MCF 10A (cell line): ENCODE measurements around the gene MAST1. TPM values are rescaled to one million over a fixed set of nuclear protein-coding genes. Genes with fewer than 3 reads are reported as not detected.
A peak's percentile ranks its signal among the peaks of the same experiment; 100 is the strongest.

Experiments
- BruUV-seq: library from RNA; stranded (reverse); fragments of 400-500 nt; replicated peaks from 2 replicates; lab custom pipeline; 2021; lab: Mats Ljungman, UMichigan
- CTCF ChIA-PET: fragments of 300-600 bp; sonication (Branson Sonifier 250); formaldehyde crosslinking; extraction: SDS; loops from one replicate; lab custom pipeline; 2021; ENCODE audit warnings: antibody characterized with exemption, inconsistent platforms; lab: Yijun Ruan, JAX
- POLR2A ChIA-PET: fragments of 300-600, 350-650 bp; sonication (Branson Sonifier 250); formaldehyde crosslinking; extraction: SDS; loops from one replicate; lab custom pipeline; 2020; ENCODE audit warnings: antibody characterized with exemption, inconsistent platforms; lab: Yijun Ruan, JAX
- DNase-seq: peaks from one replicate; pipeline ENCODE4 v3.0.0-alpha.2; 2018; ENCODE audit not compliant: unreplicated experiment
- H3K27ac Mint-ChIP-seq: one replicate; pipeline ENCODE4 v1.8.0; 2022; ENCODE audit warnings: mild to moderate bottlenecking, low read depth, mixed read lengths; ENCODE audit not compliant: unreplicated experiment
- H3K27me3 Mint-ChIP-seq: one replicate; pipeline ENCODE4 v1.8.0; 2022; ENCODE audit warnings: mixed read lengths; ENCODE audit not compliant: insufficient read depth, unreplicated experiment
- H3K36me3 Mint-ChIP-seq: one replicate; pipeline ENCODE4 v1.8.0; 2022; ENCODE audit warnings: mild to moderate bottlenecking, moderate library complexity, mixed read lengths; ENCODE audit not compliant: insufficient read depth, unreplicated experiment
- H3K4me1 Mint-ChIP-seq: one replicate; pipeline ENCODE4 v1.8.0; 2022; ENCODE audit warnings: mixed read lengths; ENCODE audit not compliant: insufficient read depth, unreplicated experiment
- H3K4me3 Mint-ChIP-seq: one replicate; pipeline ENCODE4 v1.8.0; 2022; ENCODE audit warnings: mild to moderate bottlenecking, moderate library complexity, mixed read lengths; ENCODE audit not compliant: unreplicated experiment
- H3K9me3 Mint-ChIP-seq: one replicate; pipeline ENCODE4 v1.8.0; 2022; ENCODE audit warnings: mixed read lengths; ENCODE audit not compliant: unreplicated experiment
- CTCF ChIP-seq: fragments of 200-600 bp; IDR thresholded peaks from one replicate; pipeline ENCODE4 v1.8.0; 2022; ENCODE audit warnings: antibody characterized with exemption, mild to moderate bottlenecking; ENCODE audit not compliant: unreplicated experiment
- intact Hi-C: fragments of 100-400 bp; cut with micrococcal nuclease; formaldehyde crosslinking; loops from 2 replicates; pipeline ENCODE4 v1.14.1; 2022
- total RNA-seq: library from RNA; stranded (reverse); gene quantifications from 2 replicates; pipeline ENCODE4 v1.2.3, GENCODE V29; 2022

MAST1 gene
- total RNA-seq, 1 experiment from 2014 or later: 1.6 TPM

DNA sequence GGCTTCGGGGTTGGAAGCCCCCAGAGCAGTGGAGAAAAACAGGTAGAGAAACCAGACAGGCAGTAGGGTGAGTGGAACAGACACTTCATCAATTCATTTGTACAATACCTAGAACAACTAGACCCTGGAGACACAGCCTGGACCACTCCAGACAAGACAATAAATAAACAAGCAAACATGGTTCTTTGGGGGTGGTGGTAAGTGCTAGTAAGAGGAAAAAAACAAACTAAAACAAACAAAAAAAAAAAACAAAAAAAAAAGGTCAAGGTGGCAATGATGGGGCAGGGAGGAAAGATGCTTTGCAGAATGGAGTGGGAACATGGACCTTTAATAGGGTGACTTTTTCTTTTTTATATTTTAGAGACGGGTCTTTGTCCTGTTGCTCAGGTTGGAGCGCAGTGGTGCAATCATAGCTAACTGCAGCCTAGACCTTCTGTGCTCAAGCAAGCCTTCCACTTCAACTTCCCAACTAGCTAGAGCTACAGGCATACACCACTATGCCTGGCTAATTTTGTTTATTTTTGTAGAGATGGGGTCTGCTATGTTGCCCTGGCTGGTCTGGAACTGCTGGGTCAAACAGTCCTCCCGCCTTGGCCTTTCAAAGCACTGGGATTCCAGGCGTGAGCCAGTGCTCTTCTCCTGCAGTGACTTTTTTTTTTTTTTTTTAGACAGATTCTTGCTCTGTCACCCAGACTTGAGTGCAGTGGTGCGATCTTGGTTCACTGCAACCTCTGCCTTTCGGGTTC lies 43.9 kb upstream of the MAST1 start:
- H3K27me3 Mint-ChIP-seq: no peaks in the 10 kb centered on the region
- H3K4me1 Mint-ChIP-seq: peaks cover 29% of the 10 kb centered on the region
- POLR2A ChIA-PET: interaction anchor here (0.7 to 8.4 kb wide), 12 partner anchors 7 to 1733 kb away, joined by 3 to 410 read pairs (median 11); partner anchors contain the start of genes HOOK2, PRDX2, RNASEH2A and THSD8
- TF ChIP-seq CTCF: no peak
- DNase-seq: no peak
- H3K9me3 Mint-ChIP-seq: no peaks in the 10 kb centered on the region
- peak overlapping the region; percentile 94 for H3K4me3 Mint-ChIP-seq
- intact Hi-C loops: loop anchor here (5.0 kb wide), 1 partner anchor 72 kb away; the partner anchor contains the start of gene TNPO2
- no TSS peak for BruUV-seq
- CTCF ChIA-PET: interaction anchor here (0.5 to 14.5 kb wide), 8 partner anchors 8 to 97 kb away, joined by 3 to 307 read pairs (median 3); partner anchors contain the start of gene HOOK2
- H3K27ac Mint-ChIP-seq: peak overlapping the region; percentile 95
- H3K36me3 Mint-ChIP-seq: peaks cover 80% of the 10 kb centered on the region

DNA sequence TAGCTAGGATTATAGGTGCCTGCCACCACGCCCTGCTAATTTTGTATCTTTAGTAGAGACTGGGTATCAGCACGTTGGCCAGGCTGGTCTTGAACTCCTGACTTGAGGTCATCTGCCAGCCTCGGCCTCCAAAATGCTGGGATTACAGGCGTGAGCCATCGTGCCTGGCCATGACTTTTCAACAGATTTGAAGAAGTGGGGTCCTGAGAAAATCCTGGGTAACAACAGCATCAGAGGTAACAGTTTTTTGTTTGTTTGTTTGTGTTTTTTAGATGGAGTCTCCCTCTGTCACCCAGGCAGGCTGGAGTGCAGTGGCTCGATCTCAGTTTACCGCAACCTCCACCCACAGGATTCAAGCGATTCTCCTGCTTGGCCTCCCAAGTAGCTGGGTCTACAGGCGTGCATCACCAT lies 43.3 kb upstream of the MAST1 start:
- TF ChIP-seq CTCF: no peak
- ChIA-PET CTCF (interaction anchor here (0.5 to 14.5 kb wide), 12 partner anchors 9 to 1966 kb away, joined by 3 to 307 read pairs (median 4); partner anchors contain the start of gene HOOK2), POLR2A (interaction anchor here (0.7 to 8.4 kb wide), 10 partner anchors 11 to 74 kb away, joined by 3 to 410 read pairs (median 4); partner anchors contain the start of genes HOOK2, RNASEH2A and TNPO2)
- no peak overlapping the region for H3K27ac Mint-ChIP-seq
- DNase-seq: no peak
- H3K27me3 Mint-ChIP-seq: no peaks in the 10 kb centered on the region
- intact Hi-C loops: loop anchor here (5.0 kb wide), 1 partner anchor 73 kb away; the partner anchor contains the start of gene TNPO2
- H3K36me3 Mint-ChIP-seq: peaks cover 80% of the 10 kb centered on the region
- H3K4me1 Mint-ChIP-seq: peaks cover 29% of the 10 kb centered on the region
- no peaks in the 10 kb centered on the region for H3K9me3 Mint-ChIP-seq
- H3K4me3 Mint-ChIP-seq: no peak overlapping the region
- BruUV-seq: no TSS peak

GRCh38 chr19:12796146-12797071 lies 41.9 kb upstream of the MAST1 start:
- no peaks in the 10 kb centered on the region for H3K9me3 Mint-ChIP-seq
- peak overlapping the region; percentile 35 for H3K4me3 Mint-ChIP-seq
- peak overlapping the region; percentile 84 for H3K27ac Mint-ChIP-seq
- no TSS peak for BruUV-seq
- peak; percentile 94 for TF ChIP-seq CTCF
- peaks cover 18% of the 10 kb centered on the region for H3K4me1 Mint-ChIP-seq
- ChIA-PET POLR2A (interaction anchor here (0.9 to 8.4 kb wide), 14 partner anchors 10 to 115 kb away, joined by 3 to 410 read pairs (median 5); partner anchors contain the start of genes DHPS, GET3, HOOK2 and RNASEH2A), CTCF (interaction anchor here (0.5 to 14.5 kb wide), 32 partner anchors 9 to 1135 kb away, joined by 3 to 307 read pairs (median 4); partner anchors contain the start of genes DNASE2, GCDH, HOOK2 and MAN2B1)
- peak; percentile 87 for DNase-seq
- H3K27me3 Mint-ChIP-seq: no peaks in the 10 kb centered on the region
- H3K36me3 Mint-ChIP-seq: peaks cover 74% of the 10 kb centered on the region
- intact Hi-C loops: loop anchor here (1.0 kb wide), 5 partner anchors 19 to 120 kb away; no protein-coding TSS in a partner anchor
